SJSA1 (cell line): Measurements from ENCODE around the gene DEPDC1B. TPM values are rescaled to one million over a fixed set of nuclear protein-coding genes. Genes with fewer than 3 reads are reported as not detected.
"Not testable (repeated sequence)": the region's sequence is repeated elsewhere in the genome, so short reads cannot be mapped to it uniquely, and the experiment has no call there.

Experiments
- DNase-seq, 2 experiments: peaks; one replicate each; pipeline ENCODE4 v3.0.0-alpha.2; 2015 to 2020; ENCODE audit warnings: low spot score in 2 of 2, low read depth in 1 of 2
- H3K27ac ChIP-seq: fragments of 250-450 bp; sonication (Bioruptor Pico); 2 replicates; pipeline ENCODE4 v1.5.1; 2020; ENCODE audit warnings: mild to moderate bottlenecking, moderate library complexity
- H3K27me3 ChIP-seq: fragments of 250-450 bp; sonication (Bioruptor Pico); replicated peaks from 2 replicates; pipeline ENCODE4 v1.5.1; 2020; ENCODE audit warnings: mild to moderate bottlenecking, moderate library complexity
- H3K36me3 ChIP-seq: fragments of 250-450 bp; sonication (Bioruptor Pico); 2 replicates; pipeline ENCODE4 v1.5.1; 2020; ENCODE audit warnings: mild to moderate bottlenecking
- H3K4me1 ChIP-seq: fragments of 250-450 bp; sonication (Bioruptor Pico); replicated peaks from 2 replicates; pipeline ENCODE4 v1.6.1; 2021; ENCODE audit warnings: mild to moderate bottlenecking
- H3K4me3 ChIP-seq: fragments of 250-450 bp; sonication (Bioruptor Pico); 2 replicates; pipeline ENCODE4 v1.5.1; 2020; ENCODE audit warnings: mild to moderate bottlenecking
- H3K9me3 ChIP-seq: fragments of 250-450 bp; sonication (Bioruptor Pico); replicated peaks from 2 replicates; pipeline ENCODE4 v1.5.1; 2020; ENCODE audit warnings: mild to moderate bottlenecking
- total RNA-seq: library from RNA; depleted of rRNA; stranded (reverse); fragments of >200 nt; shearing (Covaris generic); gene quantifications from 2 replicates; pipeline ENCODE4 v1.2.3, GENCODE V29; 2014

DEPDC1B gene
- total RNA-seq, 1 experiment from 2014 or later: 20.8 TPM

GRCh38 chr5:60620752-60621151, 79.2 kb downstream of the DEPDC1B start:
- H3K4me3 ChIP-seq, H3K4me1 ChIP-seq, DNase-seq, H3K9me3 ChIP-seq, H3K36me3 ChIP-seq, H3K27ac ChIP-seq, H3K27me3 ChIP-seq: not testable (repeated sequence)

DNA sequence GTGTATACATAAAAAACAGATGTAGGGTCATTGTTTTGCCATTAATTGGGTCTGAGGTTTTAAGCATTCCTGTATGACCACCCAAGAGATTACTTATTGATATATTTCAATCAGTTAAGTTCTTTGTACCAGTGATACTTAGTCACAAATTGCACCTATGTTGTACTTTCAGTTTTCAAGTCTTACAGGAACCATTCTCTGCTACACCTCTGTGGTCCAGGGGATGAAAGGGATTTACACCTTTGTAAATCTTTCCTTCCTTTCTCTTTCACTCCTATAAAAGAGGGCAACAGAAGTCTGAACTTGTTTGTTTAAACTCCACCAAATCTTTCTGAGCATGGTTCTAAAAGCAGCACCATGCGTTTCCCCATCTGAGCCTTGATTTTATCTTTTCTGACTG, 86.1 kb downstream of the DEPDC1B start:
- no peak for DNase-seq
- Histone ChIP-seq H3K9me3 (no peaks in the 10 kb centered on the region), H3K36me3 (no peaks in the 10 kb centered on the region)

GRCh38 chr5:60611099-60611740, 88.7 kb downstream of the DEPDC1B start:
- Histone ChIP-seq H3K4me1 (no peaks in the 10 kb centered on the region), H3K4me3 (no peak overlapping the region), H3K9me3 (no peaks in the 10 kb centered on the region), H3K27me3 (no peaks in the 10 kb centered on the region), H3K36me3 (no peaks in the 10 kb centered on the region), H3K27ac (no peak overlapping the region)
- no peak for DNase-seq

More for the DNA sequence above, 86.1 kb downstream of the DEPDC1B start:
- Histone ChIP-seq H3K27me3 (no peaks in the 10 kb centered on the region), H3K4me1 (no peaks in the 10 kb centered on the region), H3K4me3 (no peak overlapping the region), H3K27ac (no peak overlapping the region)

GRCh38 chr5:60604771-60605170, 95.2 kb downstream of the DEPDC1B start:
- no peak overlapping the region for H3K27ac ChIP-seq
- H3K9me3 ChIP-seq: no peaks in the 10 kb centered on the region
- no peaks in the 10 kb centered on the region for H3K27me3 ChIP-seq
- H3K4me1 ChIP-seq: no peaks in the 10 kb centered on the region
- no peaks in the 10 kb centered on the region for H3K36me3 ChIP-seq
- no peak overlapping the region for H3K4me3 ChIP-seq
- DNase-seq: no peak

DNA sequence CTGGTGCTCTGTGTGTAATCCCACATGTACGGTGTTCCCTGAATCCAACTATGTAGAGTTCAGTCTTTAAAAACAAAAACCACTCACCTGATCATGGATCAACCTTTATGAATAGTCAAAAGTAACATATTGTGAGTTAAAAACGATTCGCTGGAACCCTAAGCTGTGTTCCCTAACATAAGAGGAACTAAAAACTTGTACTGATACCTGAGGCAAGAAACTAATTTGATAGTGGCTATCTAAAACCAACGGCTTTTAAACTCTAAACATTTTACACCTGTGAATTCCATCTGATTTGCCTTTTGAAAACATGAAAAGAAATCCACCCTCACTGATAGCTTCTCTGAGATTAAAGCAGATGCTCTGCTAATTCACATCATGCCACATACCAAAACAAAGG, 101.5 kb downstream of the DEPDC1B start:
- Histone ChIP-seq H3K36me3 (no peaks in the 10 kb centered on the region), H3K4me3 (no peak overlapping the region), H3K4me1 (no peaks in the 10 kb centered on the region), H3K27me3 (no peaks in the 10 kb centered on the region), H3K9me3 (no peaks in the 10 kb centered on the region), H3K27ac (no peak overlapping the region)
- no peak for DNase-seq

GRCh38 chr5:60597572-60598320, 102.2 kb downstream of the DEPDC1B start:
- Histone ChIP-seq H3K27ac (no peak overlapping the region), H3K4me3 (no peak overlapping the region), H3K36me3 (no peaks in the 10 kb centered on the region), H3K4me1 (no peaks in the 10 kb centered on the region), H3K9me3 (no peaks in the 10 kb centered on the region), H3K27me3 (no peaks in the 10 kb centered on the region)
- DNase-seq: no peak

DNA sequence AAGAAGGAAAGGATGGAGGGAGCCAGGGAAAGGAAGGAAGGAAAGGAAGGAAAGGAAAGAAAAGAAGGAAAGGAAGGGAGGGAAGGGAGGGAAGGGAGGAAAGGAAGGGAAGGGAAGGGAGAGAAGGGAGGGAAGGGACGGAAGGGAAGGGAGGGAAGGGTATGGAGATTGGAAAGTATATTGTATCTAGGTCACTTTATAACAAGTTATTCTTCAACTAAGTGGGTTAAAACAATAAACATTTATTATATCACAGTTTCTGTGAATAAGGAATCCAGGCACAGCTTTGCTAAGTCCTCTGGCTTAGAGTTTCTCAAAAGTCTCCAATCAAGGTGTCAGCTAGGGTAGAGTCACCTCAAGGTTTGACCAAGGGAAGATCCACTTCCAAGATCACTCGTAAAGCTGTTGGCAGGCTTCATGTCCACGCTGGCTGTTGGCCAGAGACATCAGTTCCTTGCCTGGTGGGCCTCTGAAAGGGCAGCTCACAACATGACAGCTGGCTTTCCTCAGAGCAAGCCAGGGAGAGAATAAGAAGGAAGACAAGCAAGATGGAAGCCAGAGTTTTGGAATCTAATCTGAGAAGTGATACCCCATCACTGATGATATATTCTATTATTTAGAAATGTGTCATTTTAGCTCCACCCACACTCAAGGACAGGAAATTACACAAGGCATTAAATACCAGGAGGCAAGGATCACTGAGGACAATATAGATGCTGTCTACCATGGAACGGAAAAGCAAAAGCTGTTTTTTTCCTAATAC, 105.1 kb downstream of the DEPDC1B start:
- Histone ChIP-seq H3K27me3 (no peaks in the 10 kb centered on the region), H3K9me3 (no peaks in the 10 kb centered on the region), H3K4me3 (no peak overlapping the region), H3K36me3 (no peaks in the 10 kb centered on the region), H3K4me1 (no peaks in the 10 kb centered on the region), H3K27ac (no peak overlapping the region)
- DNase-seq: no peak

- H3K27me3 ChIP-seq: no peaks in the 10 kb centered on the region; the same call in 1 of the 2 replicates
- DNase-seq: no peak
- H3K4me1 ChIP-seq: no peaks in the 10 kb centered on the region
Measured at GRCh38 chr5:60590172-60590571, 109.8 kb downstream of the DEPDC1B start.

GRCh38 chr5:60587312-60587711, 112.7 kb downstream of the DEPDC1B start:
- H3K4me3 ChIP-seq, H3K9me3 ChIP-seq, H3K27me3 ChIP-seq, H3K36me3 ChIP-seq, H3K4me1 ChIP-seq, DNase-seq, H3K27ac ChIP-seq: not testable (repeated sequence)

More at GRCh38 chr5:60590172-60590571, 109.8 kb downstream of the DEPDC1B start:
- H3K36me3 ChIP-seq: no peaks in the 10 kb centered on the region
- no peaks in the 10 kb centered on the region for H3K9me3 ChIP-seq
- no peak overlapping the region for H3K4me3 ChIP-seq
- no peak overlapping the region for H3K27ac ChIP-seq

DNA sequence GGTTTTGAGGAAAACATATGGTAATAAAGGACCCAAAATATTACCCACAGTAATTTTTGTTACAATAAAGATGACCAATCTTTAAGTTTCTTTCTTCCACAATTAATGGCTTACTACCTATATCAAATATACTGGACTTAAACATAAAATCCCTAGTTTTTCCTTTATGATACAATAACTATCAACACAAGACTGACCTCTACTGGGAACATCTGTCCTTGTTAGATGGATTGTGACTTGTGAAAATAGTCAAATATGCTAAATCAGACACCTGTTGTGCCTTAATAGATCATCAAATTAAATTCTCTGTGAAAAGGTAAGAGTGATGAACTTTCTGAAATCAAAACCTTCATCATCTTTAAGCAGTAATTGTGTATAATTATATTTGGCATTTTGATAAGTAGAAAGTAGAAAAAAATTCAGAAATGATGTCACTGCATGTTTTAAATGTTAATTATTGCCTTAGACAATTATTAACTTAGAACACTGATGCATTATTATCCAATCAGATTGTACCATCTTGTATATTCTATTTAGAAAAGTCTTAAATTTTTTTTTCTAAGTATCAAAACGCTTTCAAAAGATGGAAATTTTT, 113.6 kb downstream of the DEPDC1B start:
- Histone ChIP-seq H3K27me3 (no peaks in the 10 kb centered on the region; the same call in 1 of the 2 replicates), H3K9me3 (no peaks in the 10 kb centered on the region), H3K4me1 (no peaks in the 10 kb centered on the region), H3K36me3 (no peaks in the 10 kb centered on the region), H3K4me3 (no peak overlapping the region), H3K27ac (no peak overlapping the region)
- no peak for DNase-seq

DNA sequence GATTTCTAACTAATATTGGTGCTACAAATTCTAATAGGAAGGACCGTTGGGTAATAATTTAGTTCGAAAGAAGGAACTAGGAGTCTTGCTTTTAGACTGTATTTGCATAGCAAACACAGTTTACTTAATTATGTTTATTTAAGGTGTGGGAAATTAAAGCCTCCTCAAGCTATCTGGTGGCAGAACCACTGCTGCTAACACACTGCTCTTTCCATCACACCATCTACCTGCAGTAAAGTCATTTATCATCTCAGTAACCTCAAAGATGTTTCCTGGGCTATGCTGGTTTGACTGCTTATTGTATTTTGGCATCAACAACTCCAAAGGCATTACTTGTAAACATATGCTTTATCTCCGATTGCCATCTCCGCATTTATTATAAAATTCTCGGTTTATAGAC, 114.3 kb downstream of the DEPDC1B start:
- no peaks in the 10 kb centered on the region; the same call in 1 of the 2 replicates for H3K27me3 ChIP-seq
- no peak for DNase-seq

GRCh38 chr5:60584304-60584703, 115.7 kb downstream of the DEPDC1B start:
- H3K27ac ChIP-seq: no peak overlapping the region
- no peaks in the 10 kb centered on the region for H3K9me3 ChIP-seq
- H3K27me3 ChIP-seq: no peaks in the 10 kb centered on the region; the same call in 1 of the 2 replicates
- no peaks in the 10 kb centered on the region for H3K4me1 ChIP-seq
- no peaks in the 10 kb centered on the region for H3K36me3 ChIP-seq
- H3K4me3 ChIP-seq: no peak overlapping the region
- DNase-seq: no peak

More for the DNA sequence above, 114.3 kb downstream of the DEPDC1B start:
- no peaks in the 10 kb centered on the region for H3K4me1 ChIP-seq
- no peak overlapping the region for H3K4me3 ChIP-seq
- no peaks in the 10 kb centered on the region for H3K36me3 ChIP-seq
- H3K27ac ChIP-seq: no peak overlapping the region
- H3K9me3 ChIP-seq: no peaks in the 10 kb centered on the region

- DNase-seq: no peak
- no peaks in the 10 kb centered on the region for H3K9me3 ChIP-seq
- H3K27me3 ChIP-seq: no peaks in the 10 kb centered on the region; the same call in 1 of the 2 replicates
- H3K4me3 ChIP-seq: no peak overlapping the region
- no peaks in the 10 kb centered on the region for H3K4me1 ChIP-seq
- no peak overlapping the region for H3K27ac ChIP-seq
- no peaks in the 10 kb centered on the region for H3K36me3 ChIP-seq
Measured at GRCh38 chr5:60583616-60584015, 116.3 kb downstream of the DEPDC1B start.
